HepG2 (cell line): ENCODE measurements around the gene TOM1L2. TPM values are rescaled to one million over a fixed set of nuclear protein-coding genes. Genes with fewer than 3 reads are reported as not detected.

Experiments
- GABPB1 ChIP-seq: IDR thresholded peaks from 2 replicates; pipeline ENCODE4 v1.6.1; 2016; ENCODE audit warnings: mild to moderate bottlenecking, missing genetic modification reagents, moderate library complexity, missing compliant biosample characterization
- HDAC2 ChIP-seq: sonication (generic); formaldehyde crosslinking; IDR thresholded peaks from 2 replicates; pipeline ENCODE4 v1.4.0; 2020; ENCODE audit warnings: missing genetic modification reagents
- HNRNPL ChIP-seq: fragments of 200-400 bp; formaldehyde crosslinking; IDR thresholded peaks from 2 replicates; pipeline ENCODE4 v1.6.1; 2017; ENCODE audit warnings: mild to moderate bottlenecking, low read depth, low read length
- NFKBIZ ChIP-seq: IDR thresholded peaks from 2 replicates; pipeline ENCODE4 v1.6.1; 2018; ENCODE audit warnings: missing genetic modification reagents, missing compliant biosample characterization
- SAP130 ChIP-seq: IDR thresholded peaks from 2 replicates; pipeline ENCODE4 v1.6.1; 2016; ENCODE audit warnings: low read depth
- SMC3 ChIP-seq: IDR thresholded peaks from 2 replicates; pipeline ENCODE4 v1.6.1; 2011; ENCODE audit warnings: low read length, improper control_type of control experiment
- SNAI1 ChIP-seq: sonication (generic); formaldehyde crosslinking; IDR thresholded peaks from 2 replicates; pipeline ENCODE4 v1.5.0; 2020; ENCODE audit warnings: mild to moderate bottlenecking, missing genetic modification reagents, borderline replicate concordance
- SOX6 ChIP-seq, 2 experiments: fragments of 450-650 bp in 1 of 2; sonication (generic) in 1 of 2; formaldehyde crosslinking in 1 of 2; IDR thresholded peaks; 2 replicates each; pipeline versions ENCODE4 v1.4.0 to v1.6.1; 2017 to 2020; ENCODE audit warnings: antibody characterized with exemption in 1 of 2, mild to moderate bottlenecking in 1 of 2, missing genetic modification reagents in 1 of 2
- TBX2 ChIP-seq: sonication (generic); formaldehyde crosslinking; IDR thresholded peaks from 2 replicates; pipeline ENCODE4 v1.5.0; 2020; ENCODE audit warnings: missing genetic modification reagents, mild to moderate bottlenecking, borderline replicate concordance
- TEAD3 ChIP-seq: optimal IDR thresholded peaks from 2 replicates; pipeline ENCODE3; 2016; ENCODE audit warnings: borderline replicate concordance
- YEATS2 ChIP-seq: sonication (generic); formaldehyde crosslinking; IDR thresholded peaks from 2 replicates; pipeline ENCODE4 v1.4.0; 2020; ENCODE audit warnings: missing genetic modification reagents, borderline replicate concordance
- ZBTB7B ChIP-seq: sonication (generic); formaldehyde crosslinking; IDR thresholded peaks from 2 replicates; pipeline ENCODE4 v1.4.0; 2020; ENCODE audit warnings: missing genetic modification reagents
- ZMYM4 ChIP-seq: sonication (generic); formaldehyde crosslinking; IDR thresholded peaks from 2 replicates; pipeline ENCODE4 v1.8.1; 2023; ENCODE audit warnings: mild to moderate bottlenecking, missing genetic modification reagents
- ZNF180 ChIP-seq: sonication (generic); formaldehyde crosslinking; IDR thresholded peaks from 2 replicates; pipeline ENCODE4 v1.4.0; 2020; ENCODE audit warnings: low read depth, missing genetic modification reagents, borderline replicate concordance
- ZNF335 ChIP-seq: sonication (generic); formaldehyde crosslinking; IDR thresholded peaks from 2 replicates; pipeline ENCODE4 v1.4.0; 2020; ENCODE audit warnings: missing genetic modification reagents
- ZNF747 ChIP-seq: sonication (generic); formaldehyde crosslinking; IDR thresholded peaks from 2 replicates; pipeline ENCODE4 v1.8.1; 2023; ENCODE audit warnings: missing genetic modification reagents, mild to moderate bottlenecking, borderline replicate concordance
- ZNF772 ChIP-seq: sonication (generic); formaldehyde crosslinking; IDR thresholded peaks from 2 replicates; pipeline ENCODE4 v1.5.0; 2020; ENCODE audit warnings: mild to moderate bottlenecking, missing genetic modification reagents
- polyA plus RNA-seq, 8 experiments: library from polyadenylated mRNA; depleted of rRNA in 3 of 8; stranded (reverse) in 7 of 8; unstranded in 1 of 8; fragments of >200 nt; fragmentation: Illumina TruSeq in 4 of 8; extraction: Trizol in 4 of 8; gene quantifications; 2 replicates each; pipeline versions ENCODE4 v1.2.1 to v1.2.3, GENCODE V29; 2011 to 2016; ENCODE audit warnings: low read depth in 4 of 8, missing spikeins in 1 of 8, mixed read lengths in 1 of 8; ENCODE audit not compliant: insufficient read depth in 1 of 8
- total RNA-seq, 5 experiments: library from RNA; depleted of rRNA; stranded (reverse); fragments of >200 nt; fragmentation: Illumina TruSeq; extraction: Trizol; gene quantifications; 2 replicates each; pipeline ENCODE4 v1.2.3, GENCODE V29; 2016; ENCODE audit warnings: low read depth in 1 of 5
- TF ChIP-seq, protein P1 (sequence below): IDR thresholded peaks from 2 replicates; pipeline ENCODE4 v1.6.1; 2012; ENCODE audit warnings: inconsistent platforms
- TF ChIP-seq, protein P2 (sequence below): IDR thresholded peaks from 2 replicates; pipeline ENCODE4 v1.6.1; 2016; ENCODE audit warnings: low read depth, borderline replicate concordance
- TF ChIP-seq, protein P3 (sequence below): sonication (generic); formaldehyde crosslinking; IDR thresholded peaks from 2 replicates; pipeline ENCODE4 v1.5.1; 2020; ENCODE audit warnings: mild to moderate bottlenecking, missing genetic modification reagents, borderline replicate concordance
- TF ChIP-seq, protein P4 (sequence below): sonication (generic); IDR thresholded peaks from 2 replicates; pipeline ENCODE4 v1.6.1; 2016; ENCODE audit warnings: low read depth, borderline replicate concordance
- TF ChIP-seq, protein P5 (sequence below): sonication (generic); formaldehyde crosslinking; IDR thresholded peaks from 2 replicates; pipeline ENCODE4 v1.4.0; 2020; ENCODE audit warnings: missing genetic modification reagents

Gene TOM1L2
- total and polyA plus RNA-seq, 2 of the 13 experiments (the other 11 are each of a cell fraction or from before 2014, with no cell fraction given), result 4.7 to 7.4 TPM

DNA sequence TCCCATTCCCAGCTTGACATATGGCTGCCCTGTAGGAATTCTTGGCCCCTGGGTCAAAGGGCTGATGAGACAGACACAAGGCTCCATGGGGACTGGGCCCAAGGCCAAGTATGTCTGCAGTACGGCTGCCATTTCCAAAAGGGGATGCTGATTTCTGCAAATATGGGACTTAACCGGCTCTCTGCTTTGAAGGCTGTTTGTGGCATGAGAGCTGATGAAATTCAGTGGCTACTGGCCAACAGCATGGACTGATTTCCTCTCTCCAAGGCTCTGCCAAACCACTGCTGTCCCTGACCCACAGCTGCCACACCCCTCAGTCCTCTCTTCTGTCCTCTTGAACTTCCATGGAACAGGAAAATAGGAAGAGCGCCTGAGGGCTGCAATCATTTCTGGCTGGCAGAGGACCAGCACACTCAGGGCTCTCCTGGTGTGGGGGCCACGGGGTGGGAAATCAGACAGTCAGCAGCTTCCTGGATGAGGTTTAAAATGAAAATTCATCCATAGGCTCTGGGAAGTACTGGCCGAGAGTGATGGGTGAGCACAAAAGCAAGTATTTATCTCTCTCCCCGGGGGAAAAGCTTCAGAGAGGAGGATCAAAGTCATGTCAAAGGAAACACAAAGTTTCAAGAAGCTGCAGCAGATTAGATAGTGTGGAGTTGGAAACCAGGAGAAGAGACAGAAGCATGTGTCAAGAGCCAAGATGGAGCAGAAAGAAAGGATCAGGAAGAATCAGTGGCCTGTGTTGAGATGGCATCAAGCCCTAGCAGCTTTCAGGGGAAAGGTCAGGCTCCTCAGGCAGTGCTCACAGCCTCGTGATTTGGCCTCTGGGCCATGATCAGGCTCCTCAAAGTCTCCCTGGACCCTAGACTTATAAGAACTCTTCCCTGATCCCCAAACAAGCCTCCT, 71.3 kb downstream of the TOM1L2 start (continued):
- TF ChIP-seq SOX6 (IDR thresholded peaks at IDR 0.05), result no peak
- peak; percentile 82 for TF ChIP-seq SOX6 (CRISPR knock-in tag; IDR thresholded peaks at IDR 0.05)
- TF ChIP-seq ZBTB7B (CRISPR knock-in tag), result peak; percentile 71; the same call in 1 of the 2 replicates
- TF ChIP-seq SMC3, result 0 out of 2 replicates have a peak, but pooled peaks have one; percentile 8
- TF ChIP-seq, protein P1, sequence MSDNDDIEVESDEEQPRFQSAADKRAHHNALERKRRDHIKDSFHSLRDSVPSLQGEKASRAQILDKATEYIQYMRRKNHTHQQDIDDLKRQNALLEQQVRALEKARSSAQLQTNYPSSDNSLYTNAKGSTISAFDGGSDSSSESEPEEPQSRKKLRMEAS, result 0 out of 2 replicates have a peak, but pooled peaks have one; percentile 48
- TF ChIP-seq TBX2 (CRISPR knock-in tag), result peak; percentile 75; the same call in 1 of the 2 replicates
- TF ChIP-seq ZNF335, result 0 out of 2 replicates have a peak, but pooled peaks have one; percentile 30
- TF ChIP-seq, protein P2, sequence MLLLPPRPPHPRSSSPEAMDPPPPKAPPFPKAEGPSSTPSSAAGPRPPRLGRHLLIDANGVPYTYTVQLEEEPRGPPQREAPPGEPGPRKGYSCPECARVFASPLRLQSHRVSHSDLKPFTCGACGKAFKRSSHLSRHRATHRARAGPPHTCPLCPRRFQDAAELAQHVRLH, result peak; percentile 72; the same call in 1 of the 2 replicates
- TF ChIP-seq YEATS2 (CRISPR knock-in tag), result peak; percentile 24; the same call in 1 of the 2 replicates
- TF ChIP-seq, protein P3, sequence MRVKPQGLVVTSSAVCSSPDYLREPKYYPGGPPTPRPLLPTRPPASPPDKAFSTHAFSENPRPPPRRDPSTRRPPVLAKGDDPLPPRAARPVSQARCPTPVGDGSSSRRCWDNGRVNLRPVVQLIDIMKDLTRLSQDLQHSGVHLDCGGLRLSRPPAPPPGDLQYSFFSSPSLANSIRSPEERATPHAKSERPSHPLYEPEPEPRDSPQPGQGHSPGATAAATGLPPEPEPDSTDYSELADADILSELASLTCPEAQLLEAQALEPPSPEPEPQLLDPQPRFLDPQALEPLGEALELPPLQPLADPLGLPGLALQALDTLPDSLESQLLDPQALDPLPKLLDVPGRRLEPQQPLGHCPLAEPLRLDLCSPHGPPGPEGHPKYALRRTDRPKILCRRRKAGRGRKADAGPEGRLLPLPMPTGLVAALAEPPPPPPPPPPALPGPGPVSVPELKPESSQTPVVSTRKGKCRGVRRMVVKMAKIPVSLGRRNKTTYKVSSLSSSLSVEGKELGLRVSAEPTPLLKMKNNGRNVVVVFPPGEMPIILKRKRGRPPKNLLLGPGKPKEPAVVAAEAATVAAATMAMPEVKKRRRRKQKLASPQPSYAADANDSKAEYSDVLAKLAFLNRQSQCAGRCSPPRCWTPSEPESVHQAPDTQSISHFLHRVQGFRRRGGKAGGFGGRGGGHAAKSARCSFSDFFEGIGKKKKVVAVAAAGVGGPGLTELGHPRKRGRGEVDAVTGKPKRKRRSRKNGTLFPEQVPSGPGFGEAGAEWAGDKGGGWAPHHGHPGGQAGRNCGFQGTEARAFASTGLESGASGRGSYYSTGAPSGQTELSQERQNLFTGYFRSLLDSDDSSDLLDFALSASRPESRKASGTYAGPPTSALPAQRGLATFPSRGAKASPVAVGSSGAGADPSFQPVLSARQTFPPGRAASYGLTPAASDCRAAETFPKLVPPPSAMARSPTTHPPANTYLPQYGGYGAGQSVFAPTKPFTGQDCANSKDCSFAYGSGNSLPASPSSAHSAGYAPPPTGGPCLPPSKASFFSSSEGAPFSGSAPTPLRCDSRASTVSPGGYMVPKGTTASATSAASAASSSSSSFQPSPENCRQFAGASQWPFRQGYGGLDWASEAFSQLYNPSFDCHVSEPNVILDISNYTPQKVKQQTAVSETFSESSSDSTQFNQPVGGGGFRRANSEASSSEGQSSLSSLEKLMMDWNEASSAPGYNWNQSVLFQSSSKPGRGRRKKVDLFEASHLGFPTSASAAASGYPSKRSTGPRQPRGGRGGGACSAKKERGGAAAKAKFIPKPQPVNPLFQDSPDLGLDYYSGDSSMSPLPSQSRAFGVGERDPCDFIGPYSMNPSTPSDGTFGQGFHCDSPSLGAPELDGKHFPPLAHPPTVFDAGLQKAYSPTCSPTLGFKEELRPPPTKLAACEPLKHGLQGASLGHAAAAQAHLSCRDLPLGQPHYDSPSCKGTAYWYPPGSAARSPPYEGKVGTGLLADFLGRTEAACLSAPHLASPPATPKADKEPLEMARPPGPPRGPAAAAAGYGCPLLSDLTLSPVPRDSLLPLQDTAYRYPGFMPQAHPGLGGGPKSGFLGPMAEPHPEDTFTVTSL (CRISPR knock-in tag), result peak; percentile 42; the same call in 1 of the 2 replicates
- TF ChIP-seq HDAC2, result peak; percentile 80
- TF ChIP-seq ZNF747 (CRISPR knock-in tag), result no peak
- TF ChIP-seq SNAI1, result 0 out of 2 replicates have a peak, but pooled peaks have one; percentile 27
- TF ChIP-seq ZMYM4, result 0 out of 2 replicates have a peak, but pooled peaks have one; percentile 35
- peak; percentile 85 for TF ChIP-seq TEAD3
- TF ChIP-seq ZNF180, result no peak
- 0 out of 2 replicates have a peak, but pooled peaks have one; percentile 14 for TF ChIP-seq GABPB1 (CRISPR knock-in tag)
- TF ChIP-seq, protein P4, sequence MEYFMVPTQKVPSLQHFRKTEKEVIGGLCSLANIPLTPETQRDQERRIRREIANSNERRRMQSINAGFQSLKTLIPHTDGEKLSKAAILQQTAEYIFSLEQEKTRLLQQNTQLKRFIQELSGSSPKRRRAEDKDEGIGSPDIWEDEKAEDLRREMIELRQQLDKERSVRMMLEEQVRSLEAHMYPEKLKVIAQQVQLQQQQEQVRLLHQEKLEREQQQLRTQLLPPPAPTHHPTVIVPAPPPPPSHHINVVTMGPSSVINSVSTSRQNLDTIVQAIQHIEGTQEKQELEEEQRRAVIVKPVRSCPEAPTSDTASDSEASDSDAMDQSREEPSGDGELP, result peak; percentile 65; the same call in 1 of the 2 replicates
- TF ChIP-seq, protein P5, sequence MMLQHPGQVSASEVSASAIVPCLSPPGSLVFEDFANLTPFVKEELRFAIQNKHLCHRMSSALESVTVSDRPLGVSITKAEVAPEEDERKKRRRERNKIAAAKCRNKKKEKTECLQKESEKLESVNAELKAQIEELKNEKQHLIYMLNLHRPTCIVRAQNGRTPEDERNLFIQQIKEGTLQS, result peak; percentile 87
- 0 out of 2 replicates have a peak, but pooled peaks have one; percentile 38 for TF ChIP-seq NFKBIZ
- TF ChIP-seq ZNF772 (CRISPR knock-in tag), result 0 out of 2 replicates have a peak, but pooled peaks have one; percentile 60
- TF ChIP-seq HNRNPL, result no peak
- peak; percentile 89 for TF ChIP-seq SAP130 (CRISPR knock-in tag)
